DND-41 (cell line): ENCODE measurements around the gene PLCB4.

Experiments used
- CTCF ChIP-seq: IDR thresholded peaks from 2 replicates; pipeline ENCODE4 v1.5.1; 2012; ENCODE audit warnings: borderline replicate concordance, low read length, moderate library complexity, mild to moderate bottlenecking; ENCODE audit not compliant: poor library complexity, severe bottlenecking; ENCODE audit errors: extremely low read depth
- EZH2 ChIP-seq: IDR thresholded peaks from 3 replicates; pipeline ENCODE4 v1.6.1; 2012; ENCODE audit warnings: borderline replicate concordance, low read depth, mild to moderate bottlenecking, moderate library complexity, low read length, inconsistent platforms; ENCODE audit not compliant: severe bottlenecking

GRCh38 chr20:9397928-9398327 is 329.0 kb downstream of the PLCB4 start:
- TF ChIP-seq CTCF (no peak), EZH2 (no peak)
